AG04450 (cell line): ENCODE measurements around the gene UNC5A. TPM values are rescaled to one million over a fixed set of nuclear protein-coding genes. Genes with fewer than 3 reads are reported as not detected.

Source experiments
- CTCF ChIA-PET: fragments of 300-600, 350-600 bp; formaldehyde crosslinking; extraction: SDS; loops from one replicate; lab custom pipeline; 2022; ENCODE audit warnings: antibody characterized with exemption, inconsistent platforms; lab: Charles Lee
- POLR2A ChIA-PET: fragments of 350-600 bp; formaldehyde crosslinking; extraction: SDS; loops from one replicate; lab custom pipeline; 2021; ENCODE audit warnings: antibody characterized with exemption, inconsistent platforms; lab: Yijun Ruan, JAX
- DNase-seq: peaks from one replicate; pipeline ENCODE4 v3.0.0-alpha.2; 2011; ENCODE audit warnings: low read depth, low spot score
- H3K27ac ChIP-seq: one replicate; pipeline ENCODE4 v1.5.1; 2012; ENCODE audit warnings: low read depth, low read length, control low read depth
- H3K27me3 ChIP-seq: one replicate; pipeline ENCODE4 v1.6.0; 2012; ENCODE audit warnings: low read length; ENCODE audit not compliant: control insufficient read depth, insufficient read depth
- H3K4me3 ChIP-seq: 2 replicates; pipeline ENCODE4 v1.5.1; 2011; ENCODE audit warnings: mild to moderate bottlenecking, low read depth, low read length, control low read depth
- H3K9me3 ChIP-seq: 2 replicates; pipeline ENCODE4 v1.5.1; 2012; ENCODE audit warnings: low read length; ENCODE audit not compliant: control insufficient read depth, insufficient read depth
- polyA plus RNA-seq: library from polyadenylated mRNA; depleted of rRNA; stranded (reverse); fragments of >200 nt; gene quantifications from 2 replicates; pipeline ENCODE4 v1.2.3, GENCODE V29; 2011
- TF ChIP-seq, protein P1 (sequence below): IDR thresholded peaks from 2 replicates; pipeline ENCODE4 v1.5.1; 2011; ENCODE audit warnings: low read depth, low read length, control low read depth, inconsistent platforms

The UNC5A gene
- polyA plus RNA-seq, 1 experiment = not detected

DNA sequence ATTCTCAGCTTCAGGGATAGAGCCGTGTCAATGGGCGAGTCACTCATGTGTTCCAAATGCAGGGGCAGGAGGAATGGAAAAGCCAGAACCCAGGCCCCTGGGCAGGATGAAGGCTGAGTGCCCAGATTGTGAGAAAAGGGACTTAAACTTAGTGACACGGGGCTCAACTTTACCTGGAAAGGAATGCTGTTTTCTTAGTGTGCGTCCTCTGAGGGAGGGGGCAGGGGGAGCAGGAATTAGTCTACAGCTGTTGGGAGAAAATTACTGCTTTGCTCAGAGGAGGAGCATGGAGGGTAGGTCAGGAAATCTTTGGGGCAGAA lies 74.2 kb downstream of the UNC5A start:
- no peak overlapping the region for H3K4me3 ChIP-seq
- no peak overlapping the region for H3K27ac ChIP-seq
- DNase-seq = no peak
- H3K27me3 ChIP-seq = peaks cover 38% of the 10 kb centered on the region
- no peaks in the 10 kb centered on the region; the same call in 1 of the 2 replicates for H3K9me3 ChIP-seq
- TF ChIP-seq, protein P1, sequence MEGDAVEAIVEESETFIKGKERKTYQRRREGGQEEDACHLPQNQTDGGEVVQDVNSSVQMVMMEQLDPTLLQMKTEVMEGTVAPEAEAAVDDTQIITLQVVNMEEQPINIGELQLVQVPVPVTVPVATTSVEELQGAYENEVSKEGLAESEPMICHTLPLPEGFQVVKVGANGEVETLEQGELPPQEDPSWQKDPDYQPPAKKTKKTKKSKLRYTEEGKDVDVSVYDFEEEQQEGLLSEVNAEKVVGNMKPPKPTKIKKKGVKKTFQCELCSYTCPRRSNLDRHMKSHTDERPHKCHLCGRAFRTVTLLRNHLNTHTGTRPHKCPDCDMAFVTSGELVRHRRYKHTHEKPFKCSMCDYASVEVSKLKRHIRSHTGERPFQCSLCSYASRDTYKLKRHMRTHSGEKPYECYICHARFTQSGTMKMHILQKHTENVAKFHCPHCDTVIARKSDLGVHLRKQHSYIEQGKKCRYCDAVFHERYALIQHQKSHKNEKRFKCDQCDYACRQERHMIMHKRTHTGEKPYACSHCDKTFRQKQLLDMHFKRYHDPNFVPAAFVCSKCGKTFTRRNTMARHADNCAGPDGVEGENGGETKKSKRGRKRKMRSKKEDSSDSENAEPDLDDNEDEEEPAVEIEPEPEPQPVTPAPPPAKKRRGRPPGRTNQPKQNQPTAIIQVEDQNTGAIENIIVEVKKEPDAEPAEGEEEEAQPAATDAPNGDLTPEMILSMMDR = no peak
- POLR2A ChIA-PET = interaction anchor here (0.5 kb wide), 1 partner anchor 456 kb away, joined by 3 read pairs; no protein-coding TSS in a partner anchor
- CTCF ChIA-PET = no interaction called here

DNA sequence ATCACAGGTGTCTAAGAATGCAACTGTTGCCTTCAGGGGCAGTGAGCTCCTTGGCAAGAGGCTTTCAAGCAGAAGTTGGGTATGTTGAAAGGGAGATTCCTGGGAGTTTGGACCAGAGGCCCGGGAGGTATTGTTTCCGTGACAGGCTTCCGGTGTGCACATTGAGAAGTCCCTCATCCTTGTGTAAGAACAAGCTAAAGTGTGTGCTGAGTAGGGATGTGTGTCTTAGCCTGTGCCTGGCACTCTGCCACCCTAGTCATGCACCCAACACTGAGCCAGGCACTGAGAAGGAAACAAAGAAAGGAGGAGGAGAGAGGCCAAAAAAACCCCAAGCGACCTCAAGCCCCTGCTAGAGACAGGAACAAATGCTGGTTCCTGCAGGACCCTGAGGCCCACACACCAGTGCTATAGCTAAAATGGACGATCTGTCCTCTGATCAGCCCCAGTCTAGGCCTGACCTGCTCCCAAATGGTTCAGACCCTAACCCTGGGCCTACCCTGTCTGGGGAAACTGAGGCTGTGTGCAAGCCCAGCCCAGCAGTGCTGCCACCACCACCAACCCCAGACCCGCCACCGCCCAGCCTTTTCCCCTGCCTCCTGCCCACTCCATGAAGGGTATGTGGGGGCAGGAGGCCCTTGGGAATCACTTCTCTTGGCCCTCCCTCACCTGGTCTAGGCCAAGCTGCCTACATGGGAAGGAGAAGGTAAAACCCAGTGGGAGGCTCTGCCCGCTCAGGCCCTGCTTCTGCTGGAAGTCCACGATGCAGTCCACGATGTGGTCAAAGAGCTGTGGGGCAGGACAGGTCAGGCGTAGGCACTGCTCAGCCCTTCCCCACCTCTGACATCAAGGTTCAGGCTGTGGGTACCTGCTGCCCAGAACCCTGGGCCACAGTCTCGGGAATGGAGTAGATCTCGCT lies 76.2 kb downstream of the UNC5A start:
- H3K9me3 ChIP-seq = no peaks in the 10 kb centered on the region
- CTCF ChIA-PET = no interaction called here
- no peak for DNase-seq
- H3K27me3 ChIP-seq = peaks cover 36% of the 10 kb centered on the region
- TF ChIP-seq, protein P1 = no peak
- H3K27ac ChIP-seq = no peak overlapping the region
- POLR2A ChIA-PET = no interaction called here
- H3K4me3 ChIP-seq = no peak overlapping the region

DNA sequence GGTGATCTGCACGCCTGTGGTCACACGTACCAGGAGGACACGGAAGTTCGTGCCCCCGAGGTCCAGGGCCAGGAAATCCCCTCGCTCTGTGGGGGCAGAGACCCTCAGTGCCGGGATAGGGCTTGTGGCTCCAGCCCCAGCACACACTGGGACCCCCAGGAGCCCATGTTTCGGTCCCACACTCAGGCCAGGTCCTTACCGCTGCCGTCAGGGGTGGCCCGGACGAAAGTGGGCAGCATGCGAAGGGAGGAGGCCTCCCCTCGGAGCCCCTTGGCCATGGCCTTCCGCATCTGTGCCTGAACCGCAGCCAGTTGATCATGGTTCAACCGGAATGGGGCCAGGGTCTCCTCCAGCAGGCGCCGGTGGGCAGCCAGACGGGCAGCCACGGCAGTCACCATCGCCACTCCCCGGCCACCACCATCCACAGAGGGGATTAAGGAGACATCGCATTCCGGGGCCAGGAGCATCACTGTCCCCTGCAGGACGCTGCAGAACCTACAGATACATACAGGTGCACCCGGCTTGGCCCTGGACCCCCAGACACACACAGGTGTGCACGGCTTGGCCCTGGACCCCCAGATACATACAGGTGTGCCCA lies 77.0 kb downstream of the UNC5A start:
- no peak overlapping the region for H3K4me3 ChIP-seq
- H3K27me3 ChIP-seq = peaks cover 36% of the 10 kb centered on the region
- no peak for DNase-seq
- H3K9me3 ChIP-seq = no peaks in the 10 kb centered on the region
- TF ChIP-seq, protein P1 = no peak
- no peak overlapping the region for H3K27ac ChIP-seq
- ChIA-PET POLR2A (no interaction called here), CTCF (interaction anchor here (0.6 to 1.0 kb wide), 2 partner anchors 26 to 227 kb away, joined by 3 read pairs; no protein-coding TSS in a partner anchor)

DNA sequence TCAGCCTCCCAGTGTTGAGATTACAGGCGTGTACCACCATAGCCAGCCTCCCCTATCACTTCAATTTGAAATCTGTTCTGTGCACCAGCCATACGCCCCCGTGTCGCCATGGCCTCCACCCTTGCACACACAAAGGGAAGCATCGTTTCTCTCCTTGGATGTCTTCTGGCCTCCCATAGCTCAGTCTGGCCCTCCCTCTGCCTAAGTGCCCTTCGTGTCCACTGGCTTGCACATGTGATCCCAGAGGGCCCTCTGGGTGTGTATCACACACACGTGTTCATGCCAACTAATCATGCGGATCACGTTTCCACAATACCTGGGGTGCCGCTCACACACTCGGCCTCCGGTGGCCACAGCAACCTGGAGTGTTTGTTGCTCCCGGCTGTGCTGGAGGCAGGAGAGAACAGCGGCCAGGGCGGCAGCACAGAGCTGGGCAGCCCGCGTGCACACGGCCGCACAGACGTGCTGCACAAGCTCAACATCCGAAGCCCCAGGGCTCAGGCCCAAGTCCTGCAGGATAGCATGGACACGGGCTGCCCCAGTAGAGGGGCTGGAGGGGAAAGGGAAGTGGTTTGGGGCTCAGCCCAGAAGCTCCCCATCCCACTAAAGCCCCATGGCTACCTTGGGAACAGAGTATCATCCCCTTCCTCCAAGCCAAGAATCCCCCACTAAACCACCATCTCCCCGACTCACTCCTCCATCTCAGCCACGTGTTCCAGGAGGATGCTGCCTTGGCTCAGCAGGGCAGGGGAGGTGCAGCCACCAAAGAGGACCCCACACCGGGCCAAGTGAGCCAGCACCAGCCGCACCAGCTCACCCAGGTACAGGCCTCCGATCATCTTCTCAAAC lies 77.9 kb downstream of the UNC5A start:
- POLR2A ChIA-PET = no interaction called here
- Histone ChIP-seq H3K27ac (no peak overlapping the region), H3K4me3 (no peak overlapping the region), H3K27me3 (peaks cover 37% of the 10 kb centered on the region), H3K9me3 (no peaks in the 10 kb centered on the region)
- CTCF ChIA-PET = interaction anchor here (0.6 to 1.0 kb wide), 2 partner anchors 27 to 227 kb away, joined by 3 read pairs; no protein-coding TSS in a partner anchor
- TF ChIP-seq, protein P1 = no peak
- DNase-seq = no peak
